ENCODE results near the gene WNT3A.

DNA sequence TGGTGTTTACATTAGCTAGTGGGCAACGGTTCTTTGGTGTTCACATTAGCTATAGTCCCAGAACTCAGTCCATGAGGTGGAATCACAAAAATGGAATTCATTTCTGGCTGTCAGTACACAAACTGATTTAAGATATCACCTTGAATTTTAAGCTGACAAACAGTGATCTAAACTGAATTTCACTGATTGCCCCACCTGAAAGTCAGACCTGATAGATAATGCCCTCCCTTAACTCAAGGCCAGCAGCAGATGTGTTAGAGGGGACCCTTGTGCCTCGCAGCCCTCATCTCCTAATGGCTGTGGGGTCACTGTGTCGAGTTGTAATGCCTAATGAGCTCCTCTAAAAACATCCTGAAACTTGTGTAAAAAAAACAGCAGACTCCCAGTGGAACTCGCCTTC lies 84.3 kb downstream of the WNT3A start:
- TF ChIP-seq RAD21 (IDR thresholded peaks at IDR 0.05; ENCODE audit: low read length) (no peak), TEAD4 (IDR thresholded peaks at IDR 0.05; ENCODE audit: borderline replicate concordance, insufficient read depth) (no peak), EP300 (IDR thresholded peaks at IDR 0.05; ENCODE audit: borderline replicate concordance in 1 of 2, low read depth in 1 of 2, low read length in 1 of 2) (no peak), POLR2AphosphoS5 (IDR thresholded peaks at IDR 0.05; ENCODE audit: low read depth, low read length) (no peak), GATA2 (CRISPR knock-in tag; IDR thresholded peaks at IDR 0.05) (no peak), YY1 (IDR thresholded peaks at IDR 0.05; ENCODE audit: low read depth) (no peak)
- TF ChIP-seq, protein P1, sequence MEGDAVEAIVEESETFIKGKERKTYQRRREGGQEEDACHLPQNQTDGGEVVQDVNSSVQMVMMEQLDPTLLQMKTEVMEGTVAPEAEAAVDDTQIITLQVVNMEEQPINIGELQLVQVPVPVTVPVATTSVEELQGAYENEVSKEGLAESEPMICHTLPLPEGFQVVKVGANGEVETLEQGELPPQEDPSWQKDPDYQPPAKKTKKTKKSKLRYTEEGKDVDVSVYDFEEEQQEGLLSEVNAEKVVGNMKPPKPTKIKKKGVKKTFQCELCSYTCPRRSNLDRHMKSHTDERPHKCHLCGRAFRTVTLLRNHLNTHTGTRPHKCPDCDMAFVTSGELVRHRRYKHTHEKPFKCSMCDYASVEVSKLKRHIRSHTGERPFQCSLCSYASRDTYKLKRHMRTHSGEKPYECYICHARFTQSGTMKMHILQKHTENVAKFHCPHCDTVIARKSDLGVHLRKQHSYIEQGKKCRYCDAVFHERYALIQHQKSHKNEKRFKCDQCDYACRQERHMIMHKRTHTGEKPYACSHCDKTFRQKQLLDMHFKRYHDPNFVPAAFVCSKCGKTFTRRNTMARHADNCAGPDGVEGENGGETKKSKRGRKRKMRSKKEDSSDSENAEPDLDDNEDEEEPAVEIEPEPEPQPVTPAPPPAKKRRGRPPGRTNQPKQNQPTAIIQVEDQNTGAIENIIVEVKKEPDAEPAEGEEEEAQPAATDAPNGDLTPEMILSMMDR (IDR thresholded peaks at IDR 0.05): no peak
- TF ChIP-seq, protein P2, sequence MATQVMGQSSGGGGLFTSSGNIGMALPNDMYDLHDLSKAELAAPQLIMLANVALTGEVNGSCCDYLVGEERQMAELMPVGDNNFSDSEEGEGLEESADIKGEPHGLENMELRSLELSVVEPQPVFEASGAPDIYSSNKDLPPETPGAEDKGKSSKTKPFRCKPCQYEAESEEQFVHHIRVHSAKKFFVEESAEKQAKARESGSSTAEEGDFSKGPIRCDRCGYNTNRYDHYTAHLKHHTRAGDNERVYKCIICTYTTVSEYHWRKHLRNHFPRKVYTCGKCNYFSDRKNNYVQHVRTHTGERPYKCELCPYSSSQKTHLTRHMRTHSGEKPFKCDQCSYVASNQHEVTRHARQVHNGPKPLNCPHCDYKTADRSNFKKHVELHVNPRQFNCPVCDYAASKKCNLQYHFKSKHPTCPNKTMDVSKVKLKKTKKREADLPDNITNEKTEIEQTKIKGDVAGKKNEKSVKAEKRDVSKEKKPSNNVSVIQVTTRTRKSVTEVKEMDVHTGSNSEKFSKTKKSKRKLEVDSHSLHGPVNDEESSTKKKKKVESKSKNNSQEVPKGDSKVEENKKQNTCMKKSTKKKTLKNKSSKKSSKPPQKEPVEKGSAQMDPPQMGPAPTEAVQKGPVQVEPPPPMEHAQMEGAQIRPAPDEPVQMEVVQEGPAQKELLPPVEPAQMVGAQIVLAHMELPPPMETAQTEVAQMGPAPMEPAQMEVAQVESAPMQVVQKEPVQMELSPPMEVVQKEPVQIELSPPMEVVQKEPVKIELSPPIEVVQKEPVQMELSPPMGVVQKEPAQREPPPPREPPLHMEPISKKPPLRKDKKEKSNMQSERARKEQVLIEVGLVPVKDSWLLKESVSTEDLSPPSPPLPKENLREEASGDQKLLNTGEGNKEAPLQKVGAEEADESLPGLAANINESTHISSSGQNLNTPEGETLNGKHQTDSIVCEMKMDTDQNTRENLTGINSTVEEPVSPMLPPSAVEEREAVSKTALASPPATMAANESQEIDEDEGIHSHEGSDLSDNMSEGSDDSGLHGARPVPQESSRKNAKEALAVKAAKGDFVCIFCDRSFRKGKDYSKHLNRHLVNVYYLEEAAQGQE (IDR thresholded peaks at IDR 0.05; ENCODE audit: low read depth, low read length): no peak

All from SK-N-SH (cell line).